Activated naive CD4-positive, alpha-beta T cell treated with Interleukin-2 at 50 U/mL for 16 hours (primary cell): Measurements from ENCODE around the gene RETSAT.

ENCODE experiments used
- DNase-seq: peaks from one replicate; pipeline ENCODE4 v3.0.0-alpha.2; 2020

The RETSAT gene

DNA sequence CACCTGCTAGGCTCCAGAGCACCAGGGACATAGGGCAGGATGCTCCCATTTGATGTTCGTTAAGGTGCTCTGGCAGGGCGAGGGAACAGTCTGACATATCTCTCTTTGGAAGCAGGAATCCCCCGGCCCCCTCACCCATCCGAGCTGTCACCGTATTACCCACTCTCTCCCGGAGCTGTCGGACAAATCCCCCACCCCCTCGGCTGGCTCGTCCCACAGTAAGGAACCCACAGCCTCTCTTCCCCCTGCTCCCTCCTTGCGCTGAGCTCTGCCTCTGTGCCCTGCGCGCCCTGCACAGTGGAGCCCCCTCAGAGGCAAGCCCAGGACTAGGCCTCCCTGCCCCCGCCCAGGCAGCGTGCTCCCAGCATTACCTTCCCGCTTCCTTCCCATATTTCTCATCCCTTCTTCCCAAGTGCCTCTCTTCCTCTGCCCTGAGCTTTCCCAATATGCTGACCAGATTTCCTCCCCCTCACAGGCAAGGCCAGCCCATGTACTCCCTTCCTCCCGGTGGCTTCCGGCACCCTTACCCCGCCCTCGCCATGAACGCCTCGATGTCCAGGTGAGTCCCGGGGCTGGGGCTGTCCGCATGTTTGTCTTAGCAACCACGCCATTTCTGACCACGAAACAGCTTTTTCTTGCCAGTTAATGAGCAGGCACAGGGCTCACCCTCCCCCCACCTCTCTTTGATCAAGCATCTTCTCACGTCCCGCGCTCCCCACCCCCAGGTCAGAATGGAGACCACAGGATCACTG is 50.4 kb downstream of the RETSAT start:
- no peak for DNase-seq

DNA sequence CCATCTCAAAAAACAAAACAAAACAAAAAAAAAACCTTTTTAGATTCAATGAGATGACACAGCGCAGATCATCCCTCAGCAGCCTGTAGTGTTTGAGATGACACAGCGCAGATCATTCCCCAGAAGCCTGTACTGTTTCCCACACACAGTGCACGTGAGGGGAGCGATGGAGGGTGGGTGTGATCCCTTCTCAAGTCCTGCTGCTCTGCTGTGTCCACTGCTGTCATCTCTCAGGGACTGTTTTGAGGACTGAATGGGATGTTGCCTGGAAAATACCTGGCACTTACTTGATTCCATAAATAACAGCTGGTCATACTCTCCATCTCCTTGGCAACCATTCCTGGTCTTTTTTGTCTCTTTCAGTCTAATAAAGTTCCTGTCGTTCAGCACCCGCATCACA is 52.2 kb downstream of the RETSAT start:
- no peak for DNase-seq
